ENCODE results near the gene KCNIP4.

GRCh38 chr4:20997886-20998285 is 950.7 kb downstream of the KCNIP4 start:
- no peak for TF ChIP-seq CTCF (IDR thresholded peaks at IDR 0.05)
- no peak for TF ChIP-seq EZH2 (IDR thresholded peaks at IDR 0.05; ENCODE audit: borderline replicate concordance, insufficient read depth, low read depth, low read length, poor library complexity, severe bottlenecking)
